Fibroblast of lung (primary cell): ENCODE results near the gene DOK6. TPM values are rescaled to one million over a fixed set of nuclear protein-coding genes. Genes with fewer than 3 reads are reported as not detected.

Experiments
- DNase-seq, 2 donors: peaks; one replicate each; pipeline versions ENCODE4 v3.0.0 to v3.0.0-alpha.2; 2010; ENCODE audit warnings: low read depth in 2 of 2
- H2AFZ ChIP-seq: 2 replicates; pipeline ENCODE4 v1.5.1; 2012; ENCODE audit warnings: low read length, control low read depth, inconsistent platforms
- H3K27ac ChIP-seq: 2 replicates; pipeline ENCODE4 v1.5.1; 2011; ENCODE audit warnings: low read length, control low read depth; ENCODE audit not compliant: insufficient read depth
- H3K27me3 ChIP-seq: 2 replicates; pipeline ENCODE4 v1.5.1; 2011; ENCODE audit warnings: mild to moderate bottlenecking, low read length; ENCODE audit not compliant: control insufficient read depth, insufficient read depth
- H3K36me3 ChIP-seq: 2 replicates; pipeline ENCODE4 v1.5.1; 2011; ENCODE audit warnings: low read length; ENCODE audit not compliant: control insufficient read depth, insufficient read depth
- H3K4me1 ChIP-seq: 2 replicates; pipeline ENCODE4 v1.5.1; 2011; ENCODE audit warnings: low read length; ENCODE audit not compliant: control insufficient read depth, insufficient read depth; ENCODE audit errors: extremely low read depth
- H3K4me2 ChIP-seq: 2 replicates; pipeline ENCODE4 v1.5.1; 2011; ENCODE audit warnings: low read length, control low read depth; ENCODE audit not compliant: insufficient read depth; ENCODE audit errors: extremely low read depth
- H3K4me3 ChIP-seq, 4 experiments: fragments of 200-600 bp in 1 of 4; sonication (generic) in 1 of 4; replicated peaks in 1 of 4; 2 replicates each; pipeline ENCODE4 v1.5.1; 2011 to 2016; ENCODE audit warnings: low read length in 4 of 4, low read depth in 3 of 4, mild to moderate bottlenecking in 3 of 4, control low read depth in 2 of 4, inconsistent platforms in 1 of 4, mixed read lengths in 1 of 4; ENCODE audit not compliant: insufficient read depth in 1 of 4; ENCODE audit errors: control extremely low read depth in 1 of 4
- H3K79me2 ChIP-seq: 2 replicates; pipeline ENCODE4 v1.5.1; 2012; ENCODE audit warnings: mild to moderate bottlenecking, low read length, inconsistent platforms; ENCODE audit not compliant: control insufficient read depth, insufficient read depth
- H3K9ac ChIP-seq: 2 replicates; pipeline ENCODE4 v1.5.1; 2011; ENCODE audit warnings: mild to moderate bottlenecking, low read length, control low read depth; ENCODE audit not compliant: insufficient read depth
- H3K9me3 ChIP-seq: 2 replicates; pipeline ENCODE4 v1.5.1; 2012; ENCODE audit warnings: low read depth, low read length; ENCODE audit not compliant: control insufficient read depth, insufficient read depth
- H4K20me1 ChIP-seq: 2 replicates; pipeline ENCODE4 v1.5.1; 2011; ENCODE audit warnings: low read length; ENCODE audit not compliant: control insufficient read depth, insufficient read depth; ENCODE audit errors: extremely low read depth
- CTCF ChIP-seq, 2 donors: IDR thresholded peaks in 1 of 2; conservative IDR thresholded peaks in 1 of 2; 1 replicate in 1 of 2; 2 replicates in 1 of 2; pipeline ENCODE4 v1.5.1; 2011 to 2012; ENCODE audit warnings: low read length in 2 of 2, control low read depth in 1 of 2, inconsistent platforms in 1 of 2, low read depth in 1 of 2, mild to moderate bottlenecking in 1 of 2
- EZH2 ChIP-seq: IDR thresholded peaks from 2 replicates; pipeline ENCODE4 v1.5.1; 2012; ENCODE audit warnings: low read length, control low read depth, mild to moderate bottlenecking; ENCODE audit errors: missing control alignments
- polyA plus RNA-seq, 2 donors: library from polyadenylated mRNA; depleted of rRNA in 1 of 2; stranded (reverse) in 1 of 2; unstranded in 1 of 2; fragments of >200 nt; gene quantifications; 2 replicates each; pipeline ENCODE4 v1.2.1, GENCODE V29; 2011 to 2012; ENCODE audit warnings: missing spikeins in 1 of 2
- total RNA-seq: library from RNA; depleted of rRNA; stranded (reverse); fragments of >200 nt; gene quantifications from 2 replicates; pipeline ENCODE4 v1.2.1, GENCODE V29; 2014

Gene DOK6
- total and polyA plus RNA-seq, 2 donors (not counting 1 experiment from before 2014, with no cell fraction given), result 4.0 to 7.8 TPM

GRCh38 chr18:69590150-69590549, 189.5 kb downstream of the DOK6 start:
- no peak overlapping the region for H2AFZ ChIP-seq
- no peaks in the 10 kb centered on the region for H4K20me1 ChIP-seq
- H3K36me3 ChIP-seq, result no peaks in the 10 kb centered on the region
- H3K27me3 ChIP-seq, result no peaks in the 10 kb centered on the region
- TF ChIP-seq EZH2, result no peak
- TF ChIP-seq CTCF (conservative IDR thresholded peaks at IDR 0.05 in 1 of 2, IDR thresholded peaks at IDR 0.05 in 1 of 2; ENCODE audit: low read depth in 1 of 2, low read length in 2 of 2), result no peak
- H3K4me2 ChIP-seq, result no peak overlapping the region
- H3K4me3 ChIP-seq, result no peak overlapping the region
- no peak overlapping the region for H3K27ac ChIP-seq
- H3K79me2 ChIP-seq, result no peaks in the 10 kb centered on the region
- no peaks in the 10 kb centered on the region for H3K4me1 ChIP-seq
- H3K9me3 ChIP-seq, result no peaks in the 10 kb centered on the region
- H3K9ac ChIP-seq, result no peak overlapping the region
- peak; percentile 4 to 58 for DNase-seq

GRCh38 chr18:69596345-69596744, 195.7 kb downstream of the DOK6 start:
- Histone ChIP-seq H3K9me3 (no peaks in the 10 kb centered on the region), H3K36me3 (no peaks in the 10 kb centered on the region), H3K9ac (no peak overlapping the region), H2AFZ (no peak overlapping the region), H3K27me3 (no peaks in the 10 kb centered on the region), H3K27ac (no peak overlapping the region), H3K4me3 (no peak overlapping the region), H4K20me1 (no peaks in the 10 kb centered on the region), H3K4me2 (no peak overlapping the region), H3K79me2 (no peaks in the 10 kb centered on the region), H3K4me1 (no peaks in the 10 kb centered on the region)
- no peak for DNase-seq
- TF ChIP-seq EZH2 (no peak), CTCF (conservative IDR thresholded peaks at IDR 0.05 in 1 of 2, IDR thresholded peaks at IDR 0.05 in 1 of 2; ENCODE audit: low read depth in 1 of 2, low read length in 2 of 2) (no peak)

- Histone ChIP-seq H2AFZ (no peak overlapping the region), H3K79me2 (no peaks in the 10 kb centered on the region), H3K27me3 (no peaks in the 10 kb centered on the region), H3K9me3 (no peaks in the 10 kb centered on the region), H4K20me1 (no peaks in the 10 kb centered on the region), H3K36me3 (no peaks in the 10 kb centered on the region), H3K27ac (no peak overlapping the region), H3K4me2 (no peak overlapping the region), H3K9ac (no peak overlapping the region), H3K4me1 (no peaks in the 10 kb centered on the region), H3K4me3 (no peak overlapping the region)
- DNase-seq, result no peak
- TF ChIP-seq CTCF (conservative IDR thresholded peaks at IDR 0.05 in 1 of 2, IDR thresholded peaks at IDR 0.05 in 1 of 2; ENCODE audit: low read depth in 1 of 2, low read length in 2 of 2) (no peak), EZH2 (no peak)
Measured at GRCh38 chr18:69597561-69597960, 196.9 kb downstream of the DOK6 start.
